Mesodermal cell (in vitro differentiated cells): Measurements from ENCODE around the gene SATB1. TPM values are rescaled to one million over a fixed set of nuclear protein-coding genes. Genes with fewer than 3 reads are reported as not detected.
A peak's percentile ranks its signal among the peaks of the same experiment; 100 is the strongest.
"Not testable (repeated sequence)": the region's sequence is repeated elsewhere in the genome, so short reads cannot be mapped to it uniquely, and the experiment has no call there.

ENCODE experiments used
- H3K27ac ChIP-seq: 2 replicates; pipeline ENCODE4 v1.7.0; 2013; ENCODE audit warnings: mild to moderate bottlenecking, low read depth, low read length, moderate library complexity; ENCODE audit not compliant: severe bottlenecking
- H3K36me3 ChIP-seq: 2 replicates; pipeline ENCODE4 v1.7.1; 2013; ENCODE audit warnings: mild to moderate bottlenecking, low read length, moderate library complexity; ENCODE audit not compliant: control insufficient read depth, insufficient read depth
- H3K4me1 ChIP-seq: one replicate; pipeline ENCODE4 v1.7.1; 2013; ENCODE audit warnings: mild to moderate bottlenecking, low read length; ENCODE audit not compliant: insufficient read depth, control insufficient read depth, poor library complexity, severe bottlenecking
- H3K4me3 ChIP-seq: 2 replicates; pipeline ENCODE4 v1.7.0; 2013; ENCODE audit warnings: low read length, control low read depth, mild to moderate bottlenecking; ENCODE audit not compliant: insufficient read depth, poor library complexity, severe bottlenecking; ENCODE audit errors: extremely low read depth
- H3K9me3 ChIP-seq: 2 replicates; pipeline ENCODE4 v1.7.1; 2013; ENCODE audit warnings: mild to moderate bottlenecking, low read length, moderate library complexity; ENCODE audit not compliant: control insufficient read depth
- WGBS, 2 experiments: methylation state at CpG; one replicate each; pipeline ENCODE4 v1.1.5; 2013; ENCODE audit warnings: missing lambda C conversion rate in 2 of 2; ENCODE audit not compliant: insufficient coverage in 2 of 2; 5-methylcytosine and 5-hydroxymethylcytosine counted together
- polyA plus RNA-seq, 2 experiments: library from polyadenylated mRNA; stranded (reverse); fragments of 50-300 nt; gene quantifications; one replicate each; pipeline ENCODE4 v1.2.3, GENCODE V29; 2013

Gene SATB1
- 32.7 TPM for polyA plus RNA-seq (2013, experiment 1 of 2)
- polyA plus RNA-seq (2013, experiment 2 of 2), result 29.9 TPM

DNA sequence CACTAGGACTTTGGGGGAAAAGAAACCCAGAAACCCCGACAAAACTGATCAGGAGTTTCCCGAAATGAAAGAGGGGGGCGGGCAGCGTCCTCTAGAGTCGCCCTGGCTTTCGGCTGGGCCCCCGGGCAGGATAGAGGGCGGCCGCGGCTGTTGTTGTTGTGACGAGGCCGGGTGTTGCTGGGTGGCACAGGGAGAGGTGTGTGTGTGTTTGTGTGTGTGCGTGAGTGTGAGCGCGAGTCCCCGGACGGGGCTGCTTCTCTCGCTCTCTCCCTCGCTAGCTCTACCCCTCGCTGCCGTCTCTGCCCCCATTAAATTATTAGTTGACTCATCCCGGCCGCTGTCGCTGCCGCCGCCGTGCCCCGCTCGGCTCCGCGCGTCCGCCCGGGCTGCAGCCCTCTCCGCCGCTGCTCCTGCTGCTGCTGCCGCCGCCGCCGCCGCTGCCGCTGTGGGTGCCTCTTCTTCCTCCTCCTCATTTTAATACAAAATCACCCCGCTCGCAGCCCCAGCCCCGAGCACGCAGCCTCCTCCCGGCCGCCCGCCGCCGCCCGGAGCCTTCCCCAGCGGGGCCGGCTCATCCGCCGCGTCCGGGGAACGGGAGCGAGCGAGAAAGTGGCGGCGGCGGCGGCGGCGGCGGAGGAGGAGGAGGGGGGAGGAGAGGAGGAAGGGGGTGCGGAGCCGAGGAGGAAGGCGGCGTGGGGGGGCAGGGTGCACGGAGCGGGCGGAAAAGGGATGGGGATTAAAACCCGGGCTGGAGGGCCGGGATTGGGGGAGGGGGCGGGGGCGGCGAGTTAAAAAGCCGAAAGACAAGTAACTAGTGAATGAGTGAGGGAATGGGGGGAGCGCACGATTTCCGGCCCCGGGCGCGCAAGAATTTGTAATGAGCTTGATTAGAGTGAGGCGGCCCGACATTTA is at the start of gene SATB1:
Gene SATB1, minus strand, starts transcription at position 611 of the 912 bp plus-strand sequence. CDS start 4,372 bp downstream, outside the sequence.
- Histone ChIP-seq H3K4me1 (peaks cover 4% of the 10 kb centered on the region), H3K4me3 (peak within 1 kb of the TSS; percentile 77), H3K9me3 (no peaks in the 10 kb centered on the region), H3K36me3 (no peaks in the 10 kb centered on the region), H3K27ac (peak within 1 kb of the TSS; percentile 71)
- 0 to 1% methylated on average over 28 to 38 of the region's 89 CpGs for WGBS, 2 experiments

DNA sequence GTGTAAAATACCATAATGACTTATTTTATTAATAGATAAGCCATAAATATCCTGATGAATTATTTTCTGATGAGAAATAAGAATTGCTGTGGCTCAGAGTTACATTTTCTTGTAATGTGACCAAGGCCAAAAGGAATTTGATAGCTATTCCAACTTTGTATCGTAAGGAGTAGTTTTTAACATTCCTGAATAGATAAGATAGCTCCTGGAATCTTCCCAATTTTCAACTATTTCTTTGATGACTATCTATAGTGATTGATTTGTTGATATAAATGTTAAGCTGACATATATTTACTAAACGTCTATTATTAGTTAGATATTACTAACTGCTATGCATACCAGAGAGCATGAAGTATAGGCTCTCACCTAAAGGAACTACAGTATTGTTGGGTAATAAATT is 49.1 kb upstream of the SATB1 start:
- Histone ChIP-seq H3K9me3 (no peaks in the 10 kb centered on the region), H3K4me1 (no peaks in the 10 kb centered on the region), H3K4me3 (no peak overlapping the region), H3K27ac (no peak overlapping the region), H3K36me3 (no peaks in the 10 kb centered on the region)
- no CpG with 5 or more reads among the region's 2 CpGs for WGBS, 2 experiments

DNA sequence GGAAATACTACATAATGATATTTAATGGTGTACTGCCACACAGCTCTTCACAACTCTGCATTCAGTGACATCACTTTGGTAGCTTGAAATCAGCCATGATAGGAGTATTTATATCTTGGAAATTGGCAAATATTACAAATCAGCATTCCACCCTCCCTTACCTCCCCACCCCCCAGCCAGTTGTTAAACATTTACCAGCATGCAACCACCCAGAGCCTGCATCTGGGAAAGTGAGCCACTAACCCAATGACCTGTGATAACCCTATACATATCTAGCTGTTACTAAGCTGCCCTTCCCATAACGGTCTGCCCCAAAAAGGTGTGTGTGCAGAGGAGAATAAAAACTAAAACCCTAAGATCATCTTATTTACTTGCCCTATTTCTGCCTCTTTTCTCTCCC is 44.6 kb upstream of the SATB1 start:
- Histone ChIP-seq H3K4me1 (no peaks in the 10 kb centered on the region), H3K36me3 (no peaks in the 10 kb centered on the region), H3K9me3 (no peaks in the 10 kb centered on the region), H3K27ac (no peak overlapping the region), H3K4me3 (no peak overlapping the region)
- WGBS, 2 experiments, result 83% methylated on average over 1 of the region's 1 CpG; no CpG with 5 or more reads in 1 of the 2 experiments

DNA sequence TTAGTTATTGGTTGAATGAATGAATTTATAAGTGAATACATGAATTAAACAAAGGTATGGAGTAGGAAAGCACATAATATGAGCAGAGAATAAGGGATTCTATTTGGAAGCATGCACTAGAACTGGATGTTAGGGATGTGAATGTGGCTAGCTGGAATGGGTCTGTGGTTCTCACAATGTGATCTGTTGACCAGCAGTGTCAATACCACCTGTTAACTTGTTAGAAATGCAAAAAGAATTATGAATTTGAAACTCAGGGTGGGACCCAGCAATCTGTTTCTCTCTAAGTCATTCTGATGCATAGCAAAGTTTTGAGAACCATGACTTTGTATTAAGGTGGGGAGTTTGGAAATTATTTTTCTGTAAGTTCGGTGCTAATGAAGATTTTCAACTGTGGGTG is 41.0 kb upstream of the SATB1 start:
- Histone ChIP-seq H3K36me3 (no peaks in the 10 kb centered on the region), H3K4me3 (no peak overlapping the region), H3K4me1 (no peaks in the 10 kb centered on the region), H3K27ac (no peak overlapping the region), H3K9me3 (no peaks in the 10 kb centered on the region)
- WGBS, 2 experiments, result 100% methylated on average over 1 of the region's 1 CpG; no CpG with 5 or more reads in 1 of the 2 experiments

DNA sequence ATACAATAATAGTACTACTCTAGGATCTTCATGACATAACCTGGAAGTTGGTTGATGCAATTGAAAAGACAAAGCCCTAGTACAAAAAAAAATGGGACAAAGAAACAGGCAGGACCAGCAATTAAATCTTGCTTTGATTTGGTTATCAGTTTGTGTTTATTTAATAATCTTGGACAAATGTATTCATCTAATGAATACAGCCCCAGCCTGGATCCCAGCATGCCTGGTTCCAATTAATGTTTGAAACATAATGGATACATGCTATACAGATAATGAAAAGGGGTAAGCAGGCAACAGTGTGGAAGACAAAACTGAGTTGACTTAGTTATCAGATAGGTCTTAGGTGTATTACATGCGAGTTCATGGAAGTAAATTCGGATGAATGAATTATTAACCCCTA is 29.6 kb upstream of the SATB1 start:
- H3K36me3 ChIP-seq, result no peaks in the 10 kb centered on the region
- no peaks in the 10 kb centered on the region for H3K9me3 ChIP-seq
- WGBS, 2 experiments, result 60% methylated on average over 1 of the region's 2 CpGs; no CpG with 5 or more reads in 1 of the 2 experiments
- no peak overlapping the region for H3K4me3 ChIP-seq
- H3K27ac ChIP-seq, result no peak overlapping the region
- no peaks in the 10 kb centered on the region for H3K4me1 ChIP-seq

DNA sequence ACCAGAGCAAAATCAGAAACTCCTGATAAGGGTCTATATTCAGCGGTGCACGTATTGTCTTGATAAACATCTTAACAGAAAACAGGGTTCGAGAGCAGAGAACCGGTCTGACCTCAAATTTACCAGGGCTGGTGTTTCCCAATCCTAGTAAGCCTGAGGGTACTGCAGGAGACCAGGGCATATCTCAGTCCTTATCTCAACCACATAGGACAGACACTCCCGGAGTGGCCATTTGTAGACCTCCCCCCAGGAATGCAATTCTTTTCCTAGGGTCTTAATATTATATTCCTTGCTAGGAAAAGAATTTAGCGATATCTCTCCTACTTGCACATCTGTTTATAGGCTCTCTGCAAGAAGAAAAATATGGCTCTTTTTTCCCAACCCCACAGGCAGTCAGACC is 24.5 kb upstream of the SATB1 start:
- WGBS, 2 experiments, result 88 to 100% methylated on average over 2 to 5 of the region's 6 CpGs
- not testable (repeated sequence) for H3K27ac ChIP-seq, H3K4me3 ChIP-seq, H3K36me3 ChIP-seq, H3K9me3 ChIP-seq, H3K4me1 ChIP-seq

DNA sequence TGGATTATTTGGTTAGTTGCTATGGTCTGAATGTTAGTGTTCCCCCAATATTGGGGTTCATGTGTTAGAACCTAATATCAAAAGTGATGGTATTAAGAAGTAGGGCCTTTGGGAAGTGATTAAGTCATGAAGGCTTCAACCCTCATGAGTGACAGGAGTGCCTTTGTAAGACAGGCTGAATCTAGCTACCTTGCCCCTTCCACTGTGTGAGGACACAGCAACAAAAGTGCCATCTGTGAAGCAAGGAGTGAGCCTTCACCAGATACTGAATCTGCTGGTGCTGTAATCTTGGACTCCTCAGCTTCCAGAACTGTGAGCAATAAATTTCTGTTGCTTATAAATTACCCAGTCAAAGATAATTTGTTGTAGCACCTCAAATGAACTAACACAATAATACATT is 22.6 kb upstream of the SATB1 start:
- Histone ChIP-seq H3K4me3 (no peak overlapping the region), H3K4me1 (peaks cover 6% of the 10 kb centered on the region), H3K27ac (no peak overlapping the region), H3K36me3 (no peaks in the 10 kb centered on the region), H3K9me3 (peaks cover 5% of the 10 kb centered on the region)

DNA sequence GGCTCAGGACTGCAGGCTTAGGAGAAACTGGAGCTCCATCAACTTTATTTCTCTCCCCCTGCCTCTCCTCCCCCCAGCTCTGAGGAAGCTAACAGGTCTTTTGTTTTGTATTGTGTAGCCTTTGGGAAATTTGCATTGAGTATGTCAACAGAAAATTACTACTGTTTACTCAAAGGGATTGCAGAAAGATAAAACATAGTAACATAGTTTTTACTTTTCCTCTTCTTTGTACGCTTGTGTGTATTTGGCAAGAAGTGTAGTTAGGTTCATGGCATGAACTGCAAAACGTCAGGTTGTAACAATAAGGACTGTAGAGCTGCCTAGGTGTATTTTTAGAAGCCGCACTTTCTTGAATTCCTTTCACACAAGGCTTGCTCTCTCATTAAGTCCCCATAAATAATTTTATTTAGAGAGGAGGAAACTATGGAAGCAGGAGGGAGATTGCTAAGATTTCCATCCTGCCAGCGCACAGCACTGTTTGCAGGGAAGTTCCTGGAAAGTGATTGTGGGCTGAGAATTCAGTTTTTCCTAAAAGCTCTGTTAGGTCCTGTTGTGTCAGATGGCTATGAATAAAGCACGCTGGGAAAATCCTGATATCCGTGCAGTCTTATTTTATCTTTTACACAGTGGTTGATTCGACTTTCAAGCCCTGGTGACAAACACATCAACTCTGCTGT is 21.1 kb upstream of the SATB1 start:
- WGBS, 2 experiments, result 30 to 67% methylated on average over 1 of the region's 7 CpGs
- peaks cover 5% of the 10 kb centered on the region for H3K9me3 ChIP-seq
- no peak overlapping the region for H3K4me3 ChIP-seq
- no peak overlapping the region for H3K27ac ChIP-seq
- H3K4me1 ChIP-seq, result peaks cover 6% of the 10 kb centered on the region
- no peaks in the 10 kb centered on the region for H3K36me3 ChIP-seq

DNA sequence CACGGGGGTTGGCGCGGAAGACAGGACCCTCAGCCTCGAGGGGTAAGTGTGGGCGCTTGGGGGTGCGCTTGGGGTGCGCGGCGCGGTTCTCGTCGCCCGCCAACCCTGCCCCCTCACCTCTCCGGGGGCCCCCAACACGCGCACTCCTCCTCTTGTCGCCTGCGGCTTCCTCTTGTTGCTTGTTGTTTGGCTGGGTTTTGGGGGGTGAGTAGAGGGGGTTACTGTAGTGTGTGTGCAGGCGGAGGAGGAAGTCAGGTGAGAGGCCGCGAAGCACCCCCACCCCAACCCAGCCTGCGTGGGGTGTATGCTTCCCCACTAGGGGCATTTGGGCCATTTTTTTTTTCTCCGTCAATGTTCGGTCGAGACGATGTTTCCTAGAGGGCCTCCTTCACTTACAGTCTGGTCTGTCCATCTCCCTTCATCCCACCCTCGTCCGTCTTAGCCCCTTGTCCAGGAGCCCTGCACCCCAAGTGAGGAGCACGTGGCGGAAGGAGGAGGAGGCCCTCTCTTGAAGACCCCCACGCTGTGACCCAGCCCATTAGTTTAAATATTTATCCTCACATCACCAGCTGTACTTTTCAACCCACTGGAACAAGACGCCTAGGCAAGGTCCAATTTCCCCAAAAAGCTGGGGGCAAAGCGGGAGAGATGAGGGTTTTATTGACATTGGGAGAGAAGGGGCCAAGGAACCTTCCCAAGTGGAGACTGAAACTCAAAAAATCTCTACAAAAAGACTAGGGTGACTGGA is 20.4 kb upstream of the SATB1 start:
- no peaks in the 10 kb centered on the region for H3K36me3 ChIP-seq
- peak overlapping the region; percentile 49 for H3K4me3 ChIP-seq
- peaks cover 5% of the 10 kb centered on the region for H3K9me3 ChIP-seq
- WGBS, 2 experiments, result 12 to 43% methylated on average over 1 to 9 of the region's 33 CpGs
- no peak overlapping the region for H3K27ac ChIP-seq
- peaks cover 6% of the 10 kb centered on the region for H3K4me1 ChIP-seq

DNA sequence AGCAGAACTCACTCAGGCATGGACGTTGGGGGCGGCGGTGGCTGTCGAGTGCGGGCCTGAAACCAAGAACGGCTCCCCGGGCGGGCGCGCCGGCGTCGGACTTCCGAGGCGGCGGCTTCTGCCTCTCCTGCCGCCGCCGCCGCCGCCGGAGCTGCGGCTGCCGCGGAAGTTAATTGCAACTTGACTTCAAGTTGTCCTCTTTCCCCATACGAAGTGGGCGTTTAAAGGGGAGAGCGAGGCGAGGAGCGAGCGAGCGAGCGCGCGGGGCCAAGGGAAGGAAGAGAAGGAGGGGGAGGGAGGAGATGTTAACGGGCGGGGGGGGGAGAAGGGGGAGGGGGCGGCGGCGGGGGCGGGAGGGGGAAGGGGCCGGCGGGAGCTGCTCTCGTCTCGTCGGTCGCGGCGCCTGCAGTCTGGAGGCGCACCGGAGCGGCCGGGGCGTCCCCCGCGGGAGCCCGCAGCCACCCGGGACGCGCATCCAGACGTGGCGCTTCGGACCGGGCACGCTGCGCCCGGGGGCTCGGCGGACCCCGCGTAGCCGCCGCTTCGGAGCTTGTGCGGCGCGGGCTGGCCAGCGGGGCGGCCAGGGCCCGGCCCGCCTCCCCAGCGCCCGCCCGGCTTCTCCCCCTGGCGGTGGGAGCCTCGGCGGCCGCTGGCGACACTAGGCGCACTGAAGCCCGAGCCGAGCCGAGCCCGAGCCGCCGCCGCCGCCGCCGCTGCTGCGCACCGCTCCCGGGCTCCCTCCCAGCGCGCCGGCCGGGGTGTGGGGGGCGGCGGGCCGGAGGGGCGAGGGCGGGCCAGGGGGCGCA is 19.7 kb upstream of the SATB1 start:
- peaks cover 5% of the 10 kb centered on the region for H3K9me3 ChIP-seq
- no peak overlapping the region for H3K27ac ChIP-seq
- no peaks in the 10 kb centered on the region for H3K36me3 ChIP-seq
- peaks cover 6% of the 10 kb centered on the region for H3K4me1 ChIP-seq
- WGBS, 2 experiments, result 0 to 1% methylated on average over 36 to 46 of the region's 113 CpGs
- peak overlapping the region; percentile 49 for H3K4me3 ChIP-seq
